HG03439 (cell line): ENCODE data around the gene C19orf67.

Experiments
- ATAC-seq: cut with Tn5 transposase; IDR thresholded peaks from one replicate; pipeline ENCODE4 v1.9.1; 2021; ENCODE audit warnings: mild to moderate bottlenecking, moderate library complexity; ENCODE audit not compliant: unreplicated experiment

C19orf67 gene

GRCh38 chr19:14085309-14085995 is at the start of gene C19orf67:
TSS of gene C19orf67 (minus strand) at chr19:14085783. CDS start at chr19:14085627, 156 bp downstream.
- ATAC-seq = no peak

- no peak for ATAC-seq
These were observed 49.8 kb upstream of the C19orf67 start for GRCh38 chr19:14135355-14135754.

GRCh38 chr19:14127929-14128509 is 42.4 kb upstream of the C19orf67 start:
- ATAC-seq = no peak

GRCh38 chr19:14127176-14127575 is 41.6 kb upstream of the C19orf67 start:
- ATAC-seq = no peak

- ATAC-seq = no peak
These were observed 37.3 kb upstream of the C19orf67 start for GRCh38 chr19:14122924-14123323.

GRCh38 chr19:14120497-14120780 is 34.9 kb upstream of the C19orf67 start:
- no peak for ATAC-seq

- ATAC-seq = no peak
These were observed 34.3 kb upstream of the C19orf67 start for GRCh38 chr19:14119644-14120496.

- no peak for ATAC-seq
These were observed 33.6 kb upstream of the C19orf67 start for GRCh38 chr19:14119146-14119545.

GRCh38 chr19:14118165-14119051 is 32.8 kb upstream of the C19orf67 start:
- peak; percentile 39 for ATAC-seq

GRCh38 chr19:14117668-14118164 is 32.1 kb upstream of the C19orf67 start, which contains the start of gene PRKACA:
TSS of gene PRKACA (minus strand) at chr19:14117762. CDS start at chr19:14117547, 215 bp downstream.
- ATAC-seq = peak; percentile 91

GRCh38 chr19:14116918-14117578 is 31.5 kb upstream of the C19orf67 start:
- peak; percentile 7 for ATAC-seq

- ATAC-seq = no peak
These were observed 30.9 kb upstream of the C19orf67 start for GRCh38 chr19:14116525-14116917.

GRCh38 chr19:14115756-14116155 is 30.2 kb upstream of the C19orf67 start:
- ATAC-seq = no peak

- no peak for ATAC-seq
These were observed 29.3 kb upstream of the C19orf67 start for GRCh38 chr19:14114854-14115253.

GRCh38 chr19:14114439-14114838 is 28.9 kb upstream of the C19orf67 start:
- no peak for ATAC-seq

GRCh38 chr19:14113762-14114414 is 28.3 kb upstream of the C19orf67 start:
- ATAC-seq = no peak

GRCh38 chr19:14112809-14113385 is 27.3 kb upstream of the C19orf67 start:
- ATAC-seq = no peak

- no peak for ATAC-seq
These were observed 26.6 kb upstream of the C19orf67 start for GRCh38 chr19:14112051-14112808.

- ATAC-seq = no peak
These were observed 25.9 kb upstream of the C19orf67 start for GRCh38 chr19:14111486-14111885.
